Endothelial cell of umbilical vein (primary cell): ENCODE data around the gene RFLNA. TPM values are rescaled to one million over a fixed set of nuclear protein-coding genes. Genes with fewer than 3 reads are reported as not detected.

Experiments
- Bru-seq: library from RNA; stranded (reverse); fragments of 400-500 nt; gene quantifications from one replicate; lab custom pipeline; 2021; lab: Mats Ljungman, UMichigan
- BruChase-seq, 2 experiments: library from RNA; stranded (reverse); fragments of 400-500 nt; gene quantifications; one replicate each; lab custom pipeline; 2021; lab: Mats Ljungman, UMichigan
- BruUV-seq: library from RNA; stranded (reverse); fragments of 400-500 nt; replicated peaks from 2 replicates; lab custom pipeline; 2021; lab: Mats Ljungman, UMichigan
- CTCF ChIA-PET: fragments of 300-600, 350-600 bp; sonication (Branson Sonifier 250); formaldehyde crosslinking; loops from one replicate; lab custom pipeline; 2021; ENCODE audit warnings: antibody characterized with exemption, inconsistent platforms; lab: Charles Lee
- POLR2A ChIA-PET: fragments of 300-600, 350-600 bp; sonication (Branson Sonifier 250); formaldehyde crosslinking; loops from one replicate; lab custom pipeline; 2021; ENCODE audit warnings: antibody characterized with exemption, inconsistent platforms; lab: Charles Lee
- DNase-seq: peaks from one replicate; pipeline ENCODE4 v3.0.0-alpha.2; 2011; ENCODE audit warnings: low read depth, low spot score
- FAIRE-seq: peaks from 2 replicates; lab custom pipeline; 2011; peaks lifted over from hg19 to GRCh38; lab: Jason Lieb, UNC
- H2AFZ ChIP-seq: 2 replicates; pipeline ENCODE4 v1.6.0; 2012; ENCODE audit warnings: low read depth, low read length, control low read depth, inconsistent platforms
- H3K27ac ChIP-seq: 2 replicates; pipeline ENCODE4 v1.5.1; 2011; ENCODE audit warnings: low read depth, mild to moderate bottlenecking, control low read depth, low read length, moderate library complexity; ENCODE audit not compliant: insufficient read depth
- H3K27me3 ChIP-seq, 2 experiments: 2 replicates each; pipeline versions ENCODE4 v1.6.0 to v1.6.1; 2011; ENCODE audit warnings: low read length in 2 of 2, mixed read lengths in 1 of 2; ENCODE audit not compliant: control insufficient read depth in 2 of 2, insufficient read depth in 2 of 2
- H3K36me3 ChIP-seq, 2 experiments: 2 replicates in 1 of 2; 3 replicates in 1 of 2; pipeline ENCODE4 v1.5.1; 2011; ENCODE audit warnings: low read length in 2 of 2, mild to moderate bottlenecking in 1 of 2, moderate library complexity in 1 of 2; ENCODE audit not compliant: control insufficient read depth in 2 of 2, insufficient read depth in 2 of 2; ENCODE audit errors: extremely low read depth in 1 of 2
- H3K4me1 ChIP-seq: 3 replicates; pipeline ENCODE4 v1.5.1; 2011; ENCODE audit warnings: mild to moderate bottlenecking, low read length; ENCODE audit not compliant: control insufficient read depth, insufficient read depth; ENCODE audit errors: extremely low read depth
- H3K4me2 ChIP-seq: 2 replicates; pipeline ENCODE4 v1.6.1; 2011; ENCODE audit warnings: low read length, control low read depth, mixed read lengths; ENCODE audit not compliant: insufficient read depth
- H3K4me3 ChIP-seq, 3 experiments: fragments of 200-600 bp in 1 of 3; sonication (generic), shearing (Covaris generic) in 1 of 3; replicated peaks in 1 of 3; 2 replicates each; pipeline ENCODE4 v1.5.1; 2011 to 2016; ENCODE audit warnings: control low read depth in 3 of 3, low read length in 3 of 3, mild to moderate bottlenecking in 2 of 3, inconsistent platforms in 1 of 3, low read depth in 1 of 3, moderate library complexity in 1 of 3; ENCODE audit not compliant: insufficient read depth in 1 of 3
- H3K79me2 ChIP-seq: 2 replicates; pipeline ENCODE4 v1.6.0; 2012; ENCODE audit warnings: low read length, inconsistent platforms; ENCODE audit not compliant: control insufficient read depth, insufficient read depth
- H3K9ac ChIP-seq: replicated peaks from 2 replicates; pipeline ENCODE3; 2011; ENCODE audit warnings: low read length, control low read depth; ENCODE audit not compliant: insufficient read depth; ENCODE audit errors: extremely low read depth
- H3K9me1 ChIP-seq: replicated peaks from 3 replicates; pipeline ENCODE4 v1.6.0; 2011; ENCODE audit warnings: mild to moderate bottlenecking, low read length; ENCODE audit not compliant: control insufficient read depth, insufficient read depth; ENCODE audit errors: extremely low read depth
- H3K9me3 ChIP-seq: replicated peaks from 2 replicates; pipeline ENCODE4 v1.5.1; 2012; ENCODE audit warnings: low read length, inconsistent platforms; ENCODE audit not compliant: control insufficient read depth, insufficient read depth
- H4K20me1 ChIP-seq: replicated peaks from 2 replicates; pipeline ENCODE3; 2011; ENCODE audit warnings: mild to moderate bottlenecking, low read length; ENCODE audit not compliant: control insufficient read depth, insufficient read depth; ENCODE audit errors: extremely low read depth
- CTCF ChIP-seq, 2 donors: IDR thresholded peaks; 1 replicate in 1 of 2; 2 replicates in 1 of 2; pipeline ENCODE4 v1.5.1; 2011; ENCODE audit warnings: low read length in 2 of 2, mild to moderate bottlenecking in 2 of 2, moderate library complexity in 2 of 2, control low read depth in 1 of 2, inconsistent platforms in 1 of 2, low read depth in 1 of 2; ENCODE audit not compliant: insufficient read depth in 1 of 2; ENCODE audit errors: extremely low read depth in 1 of 2
- GATA2 ChIP-seq: IDR thresholded peaks from 2 replicates; pipeline ENCODE4 v1.7.0; 2011; ENCODE audit warnings: low read depth, mild to moderate bottlenecking, moderate library complexity, mixed read lengths, low read length; ENCODE audit not compliant: insufficient read length, insufficient read depth
- JUN ChIP-seq: IDR thresholded peaks from 2 replicates; pipeline ENCODE4 v1.6.1; 2011; ENCODE audit warnings: borderline replicate concordance, low read depth; ENCODE audit not compliant: insufficient read length, insufficient read depth
- POLR2A ChIP-seq: IDR thresholded peaks from 2 replicates; pipeline ENCODE4 v1.6.1; 2012; ENCODE audit warnings: low read depth, mild to moderate bottlenecking, control low read depth, low read length
- POLR2AphosphoS5 ChIP-seq: IDR thresholded peaks from 2 replicates; pipeline ENCODE4 v1.6.1; 2012; ENCODE audit warnings: low read depth, mild to moderate bottlenecking, control low read depth, low read length, moderate library complexity; ENCODE audit not compliant: insufficient read depth
- dilution Hi-C: fragments of 300-500 bp; cut with MboI; formaldehyde crosslinking; loops from one replicate; pipeline ENCODE4 v1.15.0; 2019; ENCODE audit warnings: low sequenced_read_pairs; ENCODE audit not compliant: extremely low pct_ligation_motif_present
- intact Hi-C: fragments of 100-400 bp; cut with micrococcal nuclease; formaldehyde crosslinking; loops from one replicate; pipeline ENCODE4 v1.10.0; 2022
- long read RNA-seq: library from polyadenylated mRNA; stranded (forward); transcript quantifications from one replicate; pipeline ENCODE4 v2.0.0, GENCODE V29; 2021
- polyA minus RNA-seq, 3 experiments: library from RNA; depleted of rRNA, polyadenylated mRNA; stranded (reverse); fragments of >200 nt; gene quantifications; 1 replicate in 1 of 3; 2 replicates in 2 of 3; pipeline ENCODE4 v1.2.3, GENCODE V29; 2011
- polyA plus RNA-seq, 4 experiments: library from polyadenylated mRNA; depleted of rRNA in 3 of 4; stranded (reverse) in 3 of 4; unstranded in 1 of 4; fragments of >200 nt; gene quantifications; 2 replicates each; pipeline versions ENCODE4 v1.2.1 to v1.2.3, GENCODE V29; 2011 to 2012; ENCODE audit warnings: missing spikeins in 1 of 4
- total RNA-seq: library from RNA; stranded (reverse); gene quantifications from 2 replicates; pipeline ENCODE4 v1.2.3, GENCODE V29; 2021

The RFLNA gene, protein sequence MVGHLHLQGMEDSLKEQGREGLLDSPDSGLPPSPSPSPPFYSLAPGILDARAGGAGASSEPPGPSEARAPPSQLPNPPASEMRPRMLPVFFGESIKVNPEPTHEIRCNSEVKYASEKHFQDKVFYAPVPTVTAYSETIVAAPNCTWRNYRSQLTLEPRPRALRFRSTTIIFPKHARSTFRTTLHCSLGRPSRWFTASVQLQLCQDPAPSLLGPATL
- total RNA-seq (3.4 and 19.7 TPM in 2 replicates), polyA plus RNA-seq (24.5 and 51.1 TPM in 2 replicates), polyA minus RNA-seq (22.9 and 29.5 TPM in 2 replicates), Bru-seq, nascent RNA (percentile 48 among the genes with signal in this experiment), BruChase-seq, experiment 1, labeled RNA remaining after a 6-hour chase (percentile 38 among the genes with signal in this experiment), BruChase-seq, experiment 2, labeled RNA remaining after a 2-hour chase (percentile 35 among the genes with signal in this experiment)
- polyA plus RNA-seq (2011; cell fraction: cytosol; rRNA removed): 28.4 and 36.0 TPM in 2 replicates
- polyA plus RNA-seq (2011; cell fraction: nucleus; rRNA removed): 22.4 and 26.9 TPM in 2 replicates
- 107 and 123 TPM in 2 replicates for polyA plus RNA-seq (2012)
- polyA minus RNA-seq (2011; cell fraction: cytosol; rRNA and poly(A)+ RNA removed): not detected
- 4.8 and 10.7 TPM in 2 replicates for polyA minus RNA-seq (2011; cell fraction: nucleus; rRNA and poly(A)+ RNA removed)
- long read RNA-seq, transcript RFLNA-205 (3 exons, 2,354 nt): major isoform, 15 of 16 reads
- long read RNA-seq, partial matches to known transcripts: 0 of 16 reads
- long read RNA-seq, other reads (novel, unspliced or antisense): 1 of 16 reads

DNA sequence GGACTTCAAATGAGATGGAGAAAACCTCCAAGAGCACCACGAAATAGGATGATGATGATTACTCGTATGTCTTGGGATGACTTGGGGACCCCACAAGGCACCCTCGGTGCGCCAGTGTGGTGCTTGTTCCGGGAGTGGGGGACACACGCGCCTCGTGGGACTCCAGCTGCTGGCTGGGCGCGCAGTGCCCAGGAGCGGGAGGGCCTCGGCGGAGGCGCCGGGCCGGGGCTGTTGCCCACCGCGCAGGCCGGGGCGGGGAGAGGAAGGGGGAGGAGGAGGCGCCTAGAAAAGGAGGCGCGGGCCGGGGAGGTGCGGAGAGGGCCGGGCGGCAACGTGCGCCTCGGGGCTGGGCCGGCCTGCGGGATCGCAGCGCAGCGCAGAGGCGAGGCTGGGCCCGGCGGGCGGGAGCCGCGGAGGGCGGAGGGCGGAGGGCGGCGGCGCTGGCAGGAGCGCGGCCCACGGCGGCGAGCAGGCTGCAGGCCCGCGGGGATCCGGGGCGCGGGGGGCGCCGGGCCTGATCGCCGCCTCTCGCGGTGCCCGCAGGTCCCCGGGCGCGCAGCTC lies at the start of gene RFLNA:
Gene RFLNA, plus strand, starts transcription at position 314 of the 562 bp plus-strand sequence. CDS start 337 bp downstream, outside the sequence.
- no TSS peak for BruUV-seq
- Histone ChIP-seq H3K9ac (peak within 1 kb of the TSS; percentile 37), H3K27ac (peak within 1 kb of the TSS; percentile 57), H3K4me3 (peak within 1 kb of the TSS; percentile 58 to 76 (median 62)), H3K36me3 (no peaks in the 10 kb centered on the region), H3K4me2 (peak within 1 kb of the TSS; percentile 71), H3K9me3 (no peaks in the 10 kb centered on the region), H3K4me1 (peaks cover 21% of the 10 kb centered on the region), H4K20me1 (no peaks in the 10 kb centered on the region), H3K9me1 (no peaks in the 10 kb centered on the region), H3K27me3 (no peaks in the 10 kb centered on the region), H3K79me2 (peaks cover 44% of the 10 kb centered on the region), H2AFZ (peak within 1 kb of the TSS; percentile 69)
- TF ChIP-seq CTCF (IDR thresholded peaks at IDR 0.05; ENCODE audit: extremely low read depth in 1 of 2, insufficient read depth in 1 of 2, low read depth in 1 of 2, low read length in 2 of 2) (no peak), POLR2A (peak; percentile 85), GATA2 (no peak), JUN (no peak), POLR2AphosphoS5 (peak; percentile 86)
- dilution Hi-C loops (no loop called here), intact Hi-C loops (loop anchor here (5.0 kb wide), 1 partner anchor 243 kb away; no protein-coding TSS in a partner anchor)
- ChIA-PET POLR2A (no interaction called here), CTCF (interaction anchor here (1.0 to 2.0 kb wide), 2 partner anchors 141 to 241 kb away, joined by 3 to 16 read pairs; no protein-coding TSS in a partner anchor)
- DNase-seq (peak; percentile 42), FAIRE-seq (no peak)
